ENCODE data around the gene CFI.
"Not testable (repeated sequence)": the region's sequence is repeated elsewhere in the genome, so short reads cannot be mapped to it uniquely, and the experiment has no call there.

Gene CFI

GRCh38 chr4:109798866-109799265, 2.9 kb downstream of the CFI start:
- TF ChIP-seq, protein P1, sequence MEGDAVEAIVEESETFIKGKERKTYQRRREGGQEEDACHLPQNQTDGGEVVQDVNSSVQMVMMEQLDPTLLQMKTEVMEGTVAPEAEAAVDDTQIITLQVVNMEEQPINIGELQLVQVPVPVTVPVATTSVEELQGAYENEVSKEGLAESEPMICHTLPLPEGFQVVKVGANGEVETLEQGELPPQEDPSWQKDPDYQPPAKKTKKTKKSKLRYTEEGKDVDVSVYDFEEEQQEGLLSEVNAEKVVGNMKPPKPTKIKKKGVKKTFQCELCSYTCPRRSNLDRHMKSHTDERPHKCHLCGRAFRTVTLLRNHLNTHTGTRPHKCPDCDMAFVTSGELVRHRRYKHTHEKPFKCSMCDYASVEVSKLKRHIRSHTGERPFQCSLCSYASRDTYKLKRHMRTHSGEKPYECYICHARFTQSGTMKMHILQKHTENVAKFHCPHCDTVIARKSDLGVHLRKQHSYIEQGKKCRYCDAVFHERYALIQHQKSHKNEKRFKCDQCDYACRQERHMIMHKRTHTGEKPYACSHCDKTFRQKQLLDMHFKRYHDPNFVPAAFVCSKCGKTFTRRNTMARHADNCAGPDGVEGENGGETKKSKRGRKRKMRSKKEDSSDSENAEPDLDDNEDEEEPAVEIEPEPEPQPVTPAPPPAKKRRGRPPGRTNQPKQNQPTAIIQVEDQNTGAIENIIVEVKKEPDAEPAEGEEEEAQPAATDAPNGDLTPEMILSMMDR (IDR thresholded peaks at IDR 0.05; ENCODE audit: borderline replicate concordance, insufficient read depth, low read depth, low read length) = 0 out of 2 replicates have a peak, but pooled peaks have one; percentile 13
- no peak overlapping the region for H3K4me3 ChIP-seq (ENCODE audit: low read depth, low read length)

- TF ChIP-seq, protein P1 (IDR thresholded peaks at IDR 0.05; ENCODE audit: borderline replicate concordance, insufficient read depth, low read depth, low read length) = no peak
These were observed 6.7 kb downstream of the CFI start for GRCh38 chr4:109795059-109795458.

DNA sequence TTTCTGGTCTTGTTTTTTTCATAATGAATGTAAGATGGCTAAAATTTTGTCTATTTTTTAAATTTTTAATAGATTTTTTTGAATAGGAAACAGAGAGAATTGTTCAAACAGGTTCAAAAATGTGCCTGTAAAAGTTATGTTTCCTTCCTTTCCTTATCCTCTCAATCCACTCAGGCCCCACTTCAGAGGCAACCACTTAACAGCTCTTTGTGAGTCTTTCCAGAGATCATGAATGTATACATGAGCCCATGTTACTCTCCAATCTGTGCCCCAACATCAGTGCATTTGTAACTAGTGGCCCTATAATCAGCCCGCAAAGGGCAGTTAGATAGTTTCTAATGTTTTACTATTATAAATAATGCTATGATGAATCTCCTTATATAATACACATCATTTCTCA, 14.0 kb downstream of the CFI start:
- no peak overlapping the region for H3K4me3 ChIP-seq (ENCODE audit: low read depth, low read length)
- TF ChIP-seq, protein P1 (IDR thresholded peaks at IDR 0.05; ENCODE audit: borderline replicate concordance, insufficient read depth, low read depth, low read length) = no peak

More at GRCh38 chr4:109795059-109795458, 6.7 kb downstream of the CFI start:
- no peak overlapping the region for H3K4me3 ChIP-seq (ENCODE audit: low read depth, low read length)

DNA sequence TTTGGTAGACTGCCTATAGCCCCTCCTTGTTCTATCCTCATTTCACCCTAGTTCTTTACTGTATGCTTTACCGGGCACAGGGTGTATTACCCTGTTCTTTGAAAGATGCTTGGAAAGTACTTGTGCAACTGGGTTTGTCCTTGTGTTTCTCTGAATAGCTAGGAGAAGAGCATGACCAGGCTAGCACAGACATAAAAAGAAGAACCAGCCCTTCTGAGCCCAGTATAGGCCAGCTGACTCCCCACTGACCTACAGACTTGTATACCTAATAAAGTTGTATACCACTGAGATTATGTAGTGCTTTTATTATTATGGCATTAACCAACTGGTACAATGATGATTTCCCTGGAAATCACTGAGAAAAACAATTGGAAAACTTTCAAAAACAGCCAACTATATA, 15.0 kb downstream of the CFI start:
- no peak overlapping the region for H3K4me3 ChIP-seq (ENCODE audit: low read depth, low read length)
- TF ChIP-seq, protein P1 (IDR thresholded peaks at IDR 0.05; ENCODE audit: borderline replicate concordance, insufficient read depth, low read depth, low read length) = no peak

GRCh38 chr4:109782092-109782491, 19.7 kb downstream of the CFI start:
- H3K4me3 ChIP-seq (ENCODE audit: low read depth, low read length) = not testable (repeated sequence)

- H3K4me3 ChIP-seq (ENCODE audit: low read depth, low read length) = no peak overlapping the region
- TF ChIP-seq, protein P1 (IDR thresholded peaks at IDR 0.05; ENCODE audit: borderline replicate concordance, insufficient read depth, low read depth, low read length) = no peak
These were observed 36.9 kb downstream of the CFI start for GRCh38 chr4:109764789-109765402.

GRCh38 chr4:109764376-109764775, 37.4 kb downstream of the CFI start:
- no peak overlapping the region for H3K4me3 ChIP-seq (ENCODE audit: low read depth, low read length)
- TF ChIP-seq, protein P1 (IDR thresholded peaks at IDR 0.05; ENCODE audit: borderline replicate concordance, insufficient read depth, low read depth, low read length) = no peak
